ENCODE measurements around the gene DNAJC19. TPM values are rescaled to one million over a fixed set of nuclear protein-coding genes. Genes with fewer than 3 reads are reported as not detected.
"Not testable (repeated sequence)": the region's sequence is repeated elsewhere in the genome, so short reads cannot be mapped to it uniquely, and the experiment has no call there.

The DNAJC19 gene
- total RNA-seq, 1 donor from 2014 or later, result 40.4 TPM

DNA sequence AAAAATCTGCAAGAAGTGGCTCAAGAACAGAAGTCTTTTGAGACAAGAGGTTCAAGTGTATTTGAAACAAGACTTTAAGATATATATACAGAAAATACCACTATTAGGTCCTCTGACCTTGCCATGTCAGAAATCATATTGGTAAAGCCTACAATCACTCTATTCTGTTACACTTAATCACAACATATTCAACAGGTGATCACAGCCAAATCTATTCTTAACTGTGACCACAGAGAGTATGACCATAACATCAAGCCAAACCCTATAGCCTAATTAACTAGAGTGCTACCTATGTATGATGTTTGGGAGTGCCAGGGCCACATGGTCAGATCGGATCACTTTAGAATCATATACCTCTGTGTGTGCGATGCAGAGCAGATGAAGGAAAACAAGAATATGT lies 2.2 kb downstream of the DNAJC19 start:
- Histone ChIP-seq H3K36me3 (peaks cover 40% of the 10 kb centered on the region), H3K4me3 (no peak overlapping the region), H3K27ac (no peak overlapping the region), H3K27me3 (no peaks in the 10 kb centered on the region), H3K9me3 (no peaks in the 10 kb centered on the region), H3K4me1 (no peaks in the 10 kb centered on the region)
- intact Hi-C loops (cut with DNase I), result no loop called here
- ATAC-seq (no peak), DNase-seq (no peak)
- TF ChIP-seq, protein P1, sequence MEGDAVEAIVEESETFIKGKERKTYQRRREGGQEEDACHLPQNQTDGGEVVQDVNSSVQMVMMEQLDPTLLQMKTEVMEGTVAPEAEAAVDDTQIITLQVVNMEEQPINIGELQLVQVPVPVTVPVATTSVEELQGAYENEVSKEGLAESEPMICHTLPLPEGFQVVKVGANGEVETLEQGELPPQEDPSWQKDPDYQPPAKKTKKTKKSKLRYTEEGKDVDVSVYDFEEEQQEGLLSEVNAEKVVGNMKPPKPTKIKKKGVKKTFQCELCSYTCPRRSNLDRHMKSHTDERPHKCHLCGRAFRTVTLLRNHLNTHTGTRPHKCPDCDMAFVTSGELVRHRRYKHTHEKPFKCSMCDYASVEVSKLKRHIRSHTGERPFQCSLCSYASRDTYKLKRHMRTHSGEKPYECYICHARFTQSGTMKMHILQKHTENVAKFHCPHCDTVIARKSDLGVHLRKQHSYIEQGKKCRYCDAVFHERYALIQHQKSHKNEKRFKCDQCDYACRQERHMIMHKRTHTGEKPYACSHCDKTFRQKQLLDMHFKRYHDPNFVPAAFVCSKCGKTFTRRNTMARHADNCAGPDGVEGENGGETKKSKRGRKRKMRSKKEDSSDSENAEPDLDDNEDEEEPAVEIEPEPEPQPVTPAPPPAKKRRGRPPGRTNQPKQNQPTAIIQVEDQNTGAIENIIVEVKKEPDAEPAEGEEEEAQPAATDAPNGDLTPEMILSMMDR (IDR thresholded peaks at IDR 0.05), result no peak

DNA sequence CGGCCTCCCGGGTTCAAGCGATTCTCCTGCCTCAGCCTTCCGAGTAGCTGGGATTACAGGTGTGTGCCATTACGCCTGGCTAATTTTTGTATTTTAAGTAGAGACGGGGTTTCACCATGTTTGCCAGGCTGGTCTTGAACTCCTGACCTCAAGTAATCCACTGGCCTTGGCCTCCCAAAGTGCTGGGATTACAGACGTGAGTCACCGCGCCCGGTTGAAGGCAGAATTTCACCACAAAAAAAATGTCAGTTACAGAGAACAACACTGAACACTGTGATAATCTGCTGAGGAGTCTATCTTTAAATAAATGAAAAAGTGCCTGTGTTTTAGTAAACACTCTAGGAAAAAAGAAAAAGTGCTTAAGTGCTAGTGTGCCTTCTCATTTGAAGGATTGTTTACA lies 3.2 kb downstream of the DNAJC19 start:
- H3K4me3 ChIP-seq; H3K27me3 ChIP-seq; ATAC-seq; H3K9me3 ChIP-seq; H3K4me1 ChIP-seq; DNase-seq; intact Hi-C loops (cut with DNase I); H3K27ac ChIP-seq: not testable (repeated sequence)
- peaks cover 47% of the 10 kb centered on the region for H3K36me3 ChIP-seq

DNA sequence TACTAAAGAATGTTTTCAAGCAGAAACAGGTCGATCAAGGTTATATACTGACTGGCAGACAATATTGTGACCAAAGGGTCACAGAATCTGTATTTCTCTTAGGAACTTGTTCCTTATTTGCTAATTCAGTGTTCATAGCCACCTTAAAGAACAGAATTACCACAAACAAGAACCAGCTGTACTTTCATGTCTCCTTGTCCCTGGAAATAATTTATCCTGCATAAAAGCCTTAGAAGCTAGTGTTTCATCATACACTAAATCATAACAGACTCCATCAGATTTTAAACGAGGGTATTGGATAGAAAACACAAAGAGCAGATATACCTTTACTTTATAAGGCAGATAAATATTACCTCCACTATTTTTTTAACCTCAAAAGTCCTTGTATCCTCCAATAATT lies 6.4 kb downstream of the DNAJC19 start:
- ATAC-seq (no peak), DNase-seq (no peak)
- Histone ChIP-seq H3K9me3 (no peaks in the 10 kb centered on the region), H3K4me3 (no peak overlapping the region), H3K27me3 (no peaks in the 10 kb centered on the region), H3K36me3 (peaks cover 70% of the 10 kb centered on the region), H3K4me1 (no peaks in the 10 kb centered on the region), H3K27ac (no peak overlapping the region)
- TF ChIP-seq, protein P1 (IDR thresholded peaks at IDR 0.05), result no peak
- intact Hi-C loops (cut with DNase I), result no loop called here

DNA sequence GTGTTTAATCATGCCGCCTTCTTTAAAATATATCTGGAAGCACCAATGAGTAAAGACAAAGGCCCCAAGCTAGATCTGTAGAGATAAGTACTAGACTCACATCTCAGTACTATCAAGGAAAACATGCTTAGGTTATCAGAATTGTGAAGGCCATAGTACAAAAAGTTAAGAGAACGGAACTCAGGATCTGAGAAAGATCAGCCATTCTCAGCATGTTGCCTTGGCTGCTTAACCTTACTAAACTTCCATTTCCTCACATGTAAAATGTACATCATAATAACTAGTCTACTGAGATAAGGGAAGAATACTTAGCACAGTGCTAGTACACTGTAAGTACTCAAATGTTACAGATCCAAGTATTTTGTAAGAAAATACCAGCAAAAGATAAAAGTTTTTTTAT lies 7.6 kb downstream of the DNAJC19 start:
- Histone ChIP-seq H3K36me3 (peaks cover 82% of the 10 kb centered on the region), H3K4me3 (no peak overlapping the region), H3K27ac (no peak overlapping the region), H3K27me3 (no peaks in the 10 kb centered on the region), H3K9me3 (no peaks in the 10 kb centered on the region), H3K4me1 (no peaks in the 10 kb centered on the region)
- DNase-seq (no peak), ATAC-seq (no peak)
- TF ChIP-seq, protein P1 (IDR thresholded peaks at IDR 0.05), result no peak
- intact Hi-C loops (cut with DNase I), result no loop called here

DNA sequence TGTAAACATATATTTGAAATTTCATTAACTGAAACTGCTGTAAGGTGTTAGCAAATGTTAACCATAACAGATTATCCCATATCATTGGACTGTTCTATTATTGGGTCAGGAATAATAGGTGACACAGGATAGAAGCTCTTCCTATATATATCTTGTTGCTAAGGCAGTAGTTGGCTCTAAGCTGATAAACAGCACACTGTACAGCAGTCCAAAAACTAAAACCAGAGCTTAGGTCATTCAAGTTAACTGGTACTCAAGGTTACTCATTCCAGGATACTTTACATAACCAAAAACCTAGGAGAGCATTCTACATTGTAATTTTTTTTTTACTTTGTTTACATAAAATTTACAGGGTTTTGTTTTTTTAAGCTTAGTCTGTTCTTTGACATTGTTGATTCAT lies 8.9 kb downstream of the DNAJC19 start:
- Histone ChIP-seq H3K9me3 (no peaks in the 10 kb centered on the region), H3K4me3 (no peak overlapping the region), H3K27ac (no peak overlapping the region), H3K4me1 (no peaks in the 10 kb centered on the region), H3K36me3 (peaks cover 83% of the 10 kb centered on the region), H3K27me3 (no peaks in the 10 kb centered on the region)
- TF ChIP-seq, protein P1 (IDR thresholded peaks at IDR 0.05), result no peak
- intact Hi-C loops (cut with DNase I), result no loop called here
- no peak for ATAC-seq
- no peak for DNase-seq

DNA sequence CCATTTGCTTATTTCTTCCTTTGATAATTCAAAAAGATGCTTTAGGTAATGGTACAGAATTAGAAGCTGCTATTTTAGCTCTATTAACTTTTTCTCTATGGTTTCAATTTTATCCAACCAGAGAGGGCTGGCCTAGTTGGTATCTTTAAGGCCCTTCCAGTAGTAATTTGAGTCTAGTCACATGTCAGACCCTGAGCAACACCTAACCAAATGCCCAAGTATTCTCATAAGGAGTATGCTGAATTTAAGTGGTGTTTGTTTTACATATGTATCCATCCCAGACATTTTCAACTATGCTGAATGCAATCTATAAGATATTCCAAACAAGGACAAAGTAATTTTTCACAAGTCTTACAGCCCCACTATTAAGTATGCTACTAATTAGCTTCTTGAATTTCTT lies 9.6 kb downstream of the DNAJC19 start:
- intact Hi-C loops (cut with DNase I), result no loop called here

More for the DNA sequence above, 9.6 kb downstream of the DNAJC19 start:
- Histone ChIP-seq H3K4me1 (no peaks in the 10 kb centered on the region), H3K36me3 (peaks cover 84% of the 10 kb centered on the region), H3K9me3 (no peaks in the 10 kb centered on the region), H3K4me3 (no peak overlapping the region), H3K27ac (no peak overlapping the region), H3K27me3 (no peaks in the 10 kb centered on the region)
- ATAC-seq (no peak), DNase-seq (no peak)
- TF ChIP-seq, protein P1 (IDR thresholded peaks at IDR 0.05), result no peak

Data from upper lobe of right lung (tissue), 1 donor.